HG03378 (cell line): Measurements from ENCODE around the gene BUD31.

Experiments
- ATAC-seq: cut with Tn5 transposase; IDR thresholded peaks from one replicate; pipeline ENCODE4 v1.9.1; 2021; ENCODE audit warnings: mild to moderate bottlenecking, moderate library complexity; ENCODE audit not compliant: unreplicated experiment

The BUD31 gene

DNA sequence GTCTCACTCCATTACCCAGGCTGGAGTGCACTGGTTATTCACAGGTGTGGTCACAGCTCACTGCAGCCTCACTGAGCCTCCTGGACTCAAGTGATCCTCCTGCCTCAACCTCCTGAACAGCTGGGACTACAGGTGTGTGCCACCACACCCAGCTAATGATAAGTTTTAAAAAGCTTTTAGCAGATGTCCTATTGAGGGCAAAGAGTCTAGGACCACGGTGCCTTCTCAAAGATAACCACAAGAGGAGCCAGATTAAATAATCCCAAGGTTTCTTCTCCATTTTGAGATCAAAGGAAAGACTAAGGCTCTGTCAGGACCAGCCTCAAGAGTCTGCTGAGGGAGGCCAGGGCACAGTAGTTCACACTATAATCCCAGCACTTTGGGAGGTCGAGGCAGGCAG, 52.5 kb downstream of the BUD31 start:
- ATAC-seq = no peak

DNA sequence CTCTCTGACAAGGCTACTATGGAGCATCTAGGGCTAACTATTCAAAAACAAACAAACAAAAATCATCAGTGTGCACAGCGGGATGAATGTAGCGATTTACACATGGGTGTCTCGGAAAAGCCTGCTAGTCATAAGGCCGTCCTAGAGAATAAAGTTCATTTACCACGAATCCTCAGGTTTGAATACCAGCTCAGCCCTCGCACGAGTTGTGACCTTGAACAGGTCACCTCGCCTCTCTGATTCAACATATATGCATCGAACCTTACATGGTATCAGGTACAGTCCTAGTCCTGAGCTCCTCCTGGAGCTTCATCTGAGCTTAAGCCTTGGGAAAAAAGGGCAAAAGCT, 56.6 kb downstream of the BUD31 start:
- ATAC-seq = no peak

DNA sequence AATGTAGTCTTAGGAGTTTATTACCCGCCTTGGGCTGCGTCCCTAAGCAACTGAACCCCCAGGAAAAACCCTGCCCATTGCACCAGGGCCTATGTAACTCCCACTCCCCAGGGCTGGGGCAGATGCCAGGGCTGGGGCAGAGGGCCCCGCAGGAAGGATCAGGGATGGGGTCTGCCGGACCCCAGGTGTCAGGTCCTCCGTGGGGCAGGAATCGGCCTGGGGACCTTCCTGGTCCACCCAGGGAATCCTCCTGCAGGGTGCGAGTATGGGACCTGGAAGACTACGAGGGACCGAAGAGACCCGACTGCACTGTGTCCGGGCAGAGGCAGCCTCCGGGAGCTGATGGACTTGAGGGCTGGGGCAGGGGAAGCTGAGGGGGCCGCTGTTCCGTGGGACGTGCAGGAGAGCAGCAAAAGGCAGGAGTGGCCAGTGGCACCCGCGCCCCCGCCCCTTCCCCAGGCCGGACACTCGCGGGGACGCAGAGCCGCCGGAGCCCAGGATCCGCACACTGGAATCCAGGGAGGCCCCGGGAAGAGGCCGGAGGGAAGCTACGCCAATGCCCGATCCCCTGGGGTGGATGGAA, 59.7 kb downstream of the BUD31 start:
- no peak for ATAC-seq
